ENCODE data around the gene CDKAL1.

Gene CDKAL1

GRCh38 chr6:21138336-21139069 lies 604.2 kb downstream of the CDKAL1 start:
- no peak for DNase-seq (ENCODE audit: low read depth in 2 of 2)

GRCh38 chr6:21140966-21141365 lies 606.7 kb downstream of the CDKAL1 start:
- DNase-seq (ENCODE audit: low read depth in 2 of 2), result no peak

- DNase-seq (ENCODE audit: low read depth in 2 of 2), result no peak
Measured at GRCh38 chr6:21141616-21142303, 607.5 kb downstream of the CDKAL1 start.

GRCh38 chr6:21142741-21143140 lies 608.5 kb downstream of the CDKAL1 start:
- no peak for DNase-seq (ENCODE audit: low read depth in 2 of 2)

- DNase-seq (ENCODE audit: low read depth in 2 of 2), result no peak
Measured at GRCh38 chr6:21143645-21144044, 609.4 kb downstream of the CDKAL1 start.

- no peak for DNase-seq (ENCODE audit: low read depth in 2 of 2)
Measured at GRCh38 chr6:21144928-21145327, 610.7 kb downstream of the CDKAL1 start.

GRCh38 chr6:21147995-21148394 lies 613.7 kb downstream of the CDKAL1 start:
- no peak for DNase-seq (ENCODE audit: low read depth in 2 of 2)

- DNase-seq (ENCODE audit: low read depth in 2 of 2), result no peak
Measured at GRCh38 chr6:21149470-21149869, 615.2 kb downstream of the CDKAL1 start.

GRCh38 chr6:21150667-21151066 lies 616.4 kb downstream of the CDKAL1 start:
- DNase-seq (ENCODE audit: low read depth in 2 of 2), result no peak

GRCh38 chr6:21151119-21151518 lies 616.9 kb downstream of the CDKAL1 start:
- DNase-seq (ENCODE audit: low read depth in 2 of 2), result no peak

- DNase-seq (ENCODE audit: low read depth in 2 of 2), result no peak
Measured at GRCh38 chr6:21151530-21151929, 617.3 kb downstream of the CDKAL1 start.

GRCh38 chr6:21157186-21157929 lies 623.1 kb downstream of the CDKAL1 start:
- DNase-seq (ENCODE audit: low read depth in 2 of 2), result no peak

GRCh38 chr6:21158149-21158548 lies 623.9 kb downstream of the CDKAL1 start:
- no peak for DNase-seq (ENCODE audit: low read depth in 2 of 2)

GRCh38 chr6:21158873-21159272 lies 624.6 kb downstream of the CDKAL1 start:
- DNase-seq (ENCODE audit: low read depth in 2 of 2), result no peak

- DNase-seq (ENCODE audit: low read depth in 2 of 2), result no peak
Measured at GRCh38 chr6:21159465-21159864, 625.2 kb downstream of the CDKAL1 start.

GRCh38 chr6:21161707-21162106 lies 627.5 kb downstream of the CDKAL1 start:
- no peak for DNase-seq (ENCODE audit: low read depth in 2 of 2)

GRCh38 chr6:21163110-21163837 lies 629.0 kb downstream of the CDKAL1 start:
- DNase-seq (ENCODE audit: low read depth in 2 of 2), result no peak

- no peak for DNase-seq (ENCODE audit: low read depth in 2 of 2)
Measured at GRCh38 chr6:21163838-21164180, 629.6 kb downstream of the CDKAL1 start.

GRCh38 chr6:21164768-21165326 lies 630.6 kb downstream of the CDKAL1 start:
- DNase-seq (ENCODE audit: low read depth in 2 of 2), result no peak

- DNase-seq (ENCODE audit: low read depth in 2 of 2), result no peak
Measured at GRCh38 chr6:21166754-21167153, 632.5 kb downstream of the CDKAL1 start.

GRCh38 chr6:21167790-21168189 lies 633.5 kb downstream of the CDKAL1 start:
- DNase-seq (ENCODE audit: low read depth in 2 of 2), result no peak

- no peak for DNase-seq (ENCODE audit: low read depth in 2 of 2)
Measured at GRCh38 chr6:21171801-21172200, 637.5 kb downstream of the CDKAL1 start.

Data from stimulated activated CD4-positive, alpha-beta T cell treated with anti-CD3 and anti-CD28 coated beads, Interleukin-4, amount 100 ng/mL, for 48 hours (primary cell).